NOMO-1 treated with DMSO at 0.1 percent for 48 hours (cell line): ENCODE data around the gene SORBS2.

ENCODE experiments used
- DNase-seq: peaks from one replicate; lab custom pipeline; 2025; ENCODE audit not compliant: unreplicated experiment; lab: John Stamatoyannopoulos, UW

The SORBS2 gene

GRCh38 chr4:185597532-185598188 is 214.3 kb downstream of the SORBS2 start:
- peak; percentile 42 for DNase-seq

GRCh38 chr4:185592845-185593488 is 219.0 kb downstream of the SORBS2 start:
- DNase-seq: no peak

DNA sequence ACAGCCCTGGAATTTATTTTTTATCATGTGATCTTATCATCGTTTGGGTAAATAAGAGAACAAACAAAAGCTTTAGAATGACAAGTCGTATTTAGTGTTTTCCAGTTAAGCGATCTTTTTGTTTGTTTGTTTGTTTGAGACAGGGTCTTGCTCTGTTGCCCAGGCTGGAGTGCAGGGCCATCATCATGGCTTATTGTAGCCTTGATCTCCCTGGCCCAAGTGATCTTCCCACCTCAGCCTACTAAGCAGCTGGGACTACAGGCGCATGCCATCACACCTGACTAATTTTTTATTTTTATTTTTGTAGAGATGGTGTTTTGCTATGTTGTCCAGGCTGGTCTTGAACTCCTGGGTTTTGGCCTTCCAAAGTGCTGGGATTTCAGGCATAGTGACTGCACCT is 219.6 kb downstream of the SORBS2 start:
- DNase-seq: no peak

DNA sequence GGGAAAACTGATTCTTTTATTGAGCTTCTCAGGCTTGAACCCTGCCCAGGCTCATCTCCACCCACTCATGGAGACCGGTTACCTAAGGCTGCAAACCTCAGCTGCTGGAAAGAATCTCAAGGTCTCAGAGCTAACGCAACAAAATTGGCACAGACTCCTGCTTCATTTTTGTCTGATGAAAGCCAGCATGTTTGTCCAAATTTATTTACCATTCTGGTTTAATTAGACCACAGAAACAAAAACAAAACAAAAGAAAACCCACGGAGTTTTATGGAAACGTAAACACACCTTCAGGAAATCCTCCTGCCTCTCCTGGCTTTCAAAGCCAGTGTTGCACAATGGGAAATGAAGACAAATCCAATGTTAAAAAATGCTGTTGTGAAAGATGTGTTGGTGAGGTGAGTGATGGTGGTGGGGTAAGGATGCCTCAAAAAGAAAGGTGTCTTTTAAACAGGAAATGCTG is 220.3 kb downstream of the SORBS2 start:
- DNase-seq: no peak

- DNase-seq: no peak
Measured at GRCh38 chr4:185590982-185591381, 221.0 kb downstream of the SORBS2 start.

GRCh38 chr4:185589067-185589836 is 222.7 kb downstream of the SORBS2 start:
- DNase-seq: no peak

GRCh38 chr4:185587427-185588161 is 224.4 kb downstream of the SORBS2 start:
- DNase-seq: no peak

DNA sequence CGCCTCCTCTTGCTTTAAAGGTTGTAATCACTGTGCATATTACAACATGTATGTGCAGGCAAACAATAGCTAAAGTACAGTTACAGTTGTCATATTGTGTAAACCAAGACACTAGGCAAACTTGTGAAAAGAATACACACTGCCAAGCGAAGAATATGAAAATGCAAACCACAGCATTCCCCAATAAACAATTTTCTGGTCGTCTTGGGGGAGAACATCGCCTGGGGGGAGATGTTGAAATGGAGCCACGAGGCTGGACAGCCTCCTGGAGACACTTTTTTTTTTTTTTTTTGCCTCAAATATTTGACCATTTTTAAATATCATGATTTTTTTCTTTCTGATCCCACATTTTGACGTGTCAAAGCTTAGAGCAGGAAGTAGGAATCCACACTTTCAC is 225.0 kb downstream of the SORBS2 start:
- DNase-seq: no peak

- DNase-seq: no peak
Measured at GRCh38 chr4:185585211-185585610, 226.8 kb downstream of the SORBS2 start.

- DNase-seq: no peak
Measured at GRCh38 chr4:185583813-185584212, 228.2 kb downstream of the SORBS2 start.

GRCh38 chr4:185582651-185583400 is 229.2 kb downstream of the SORBS2 start:
- no peak for DNase-seq

GRCh38 chr4:185580699-185581098 is 231.3 kb downstream of the SORBS2 start:
- DNase-seq: no peak

- no peak for DNase-seq
Measured at GRCh38 chr4:185578284-185578683, 233.7 kb downstream of the SORBS2 start.

GRCh38 chr4:185576962-185577950 is 234.7 kb downstream of the SORBS2 start:
- no peak for DNase-seq

DNA sequence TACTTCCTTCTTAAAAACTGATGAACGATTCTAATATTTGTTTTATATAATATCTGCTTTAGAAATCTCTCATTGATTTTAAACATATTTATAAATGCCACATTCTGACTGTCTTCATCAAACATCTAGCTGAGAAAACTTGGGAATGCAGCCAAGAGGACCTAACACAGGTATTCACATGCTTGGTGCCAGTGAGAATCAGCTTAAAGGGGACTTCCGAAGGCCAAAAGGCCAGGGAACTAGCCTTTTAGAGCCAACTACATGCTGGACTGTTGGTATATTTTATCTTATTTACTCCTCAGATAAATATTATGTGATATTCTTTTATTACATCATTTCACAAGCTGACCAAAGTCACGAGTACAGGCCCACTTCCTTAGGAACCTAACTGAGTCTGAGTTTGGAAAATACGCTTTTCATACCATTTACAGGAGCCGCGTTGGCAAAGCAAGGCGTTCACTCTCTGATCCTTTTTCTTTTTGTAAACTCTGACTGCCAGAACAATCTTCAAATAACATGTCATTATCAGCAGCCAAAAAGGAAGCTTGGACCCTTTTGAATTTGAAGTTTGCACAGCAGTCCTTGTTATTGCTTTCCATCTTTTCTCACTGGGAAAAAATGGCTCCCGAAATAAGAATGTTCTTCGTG is 235.6 kb downstream of the SORBS2 start:
- no peak for DNase-seq

DNA sequence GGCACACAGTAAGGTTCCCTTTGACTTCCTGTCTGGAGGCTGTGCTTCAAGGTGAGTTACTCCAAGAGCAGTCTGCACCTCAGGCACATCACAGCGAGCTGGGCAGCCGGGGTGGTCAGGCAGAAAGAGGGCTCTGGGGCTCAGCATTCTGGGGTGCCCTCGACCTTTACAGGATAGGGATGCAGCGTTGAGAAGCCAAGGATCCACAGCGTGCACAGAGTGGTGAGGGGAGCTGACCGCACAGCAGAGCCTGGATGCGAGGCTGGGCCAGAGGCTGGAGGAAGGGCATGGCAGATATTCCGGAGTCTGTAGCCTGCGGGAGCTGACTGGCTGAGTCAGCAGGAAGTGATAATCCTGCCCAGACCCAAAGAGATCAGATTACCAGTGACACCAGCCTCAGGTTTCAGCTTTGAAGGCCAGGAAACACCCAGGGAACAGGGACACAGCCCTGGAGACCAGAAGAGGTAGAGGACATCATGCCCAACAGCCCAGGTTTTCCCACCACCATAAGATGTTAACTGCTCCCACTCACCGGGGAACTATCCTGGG is 238.3 kb downstream of the SORBS2 start:
- DNase-seq: no peak

DNA sequence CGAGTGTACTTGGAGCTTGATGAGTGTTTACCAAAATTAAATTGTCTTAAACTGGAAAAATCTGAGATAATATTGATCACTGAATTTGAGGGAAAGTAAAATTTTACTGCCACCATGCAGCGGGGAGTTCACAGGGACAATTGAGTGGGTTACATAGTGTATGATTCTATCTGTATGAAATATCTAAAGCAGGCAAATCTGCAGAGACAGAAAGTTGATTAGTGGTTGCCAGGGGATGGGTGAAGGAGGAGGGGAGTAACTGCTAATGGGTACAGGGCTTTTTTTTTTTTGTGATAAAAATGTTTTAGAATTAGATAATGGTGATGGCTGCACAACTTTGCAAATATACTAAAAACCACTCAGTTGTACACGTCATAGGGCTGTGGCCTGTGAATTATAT is 241.3 kb downstream of the SORBS2 start:
- DNase-seq: no peak
